ENCODE measurements around the gene TBC1D7.

DNA sequence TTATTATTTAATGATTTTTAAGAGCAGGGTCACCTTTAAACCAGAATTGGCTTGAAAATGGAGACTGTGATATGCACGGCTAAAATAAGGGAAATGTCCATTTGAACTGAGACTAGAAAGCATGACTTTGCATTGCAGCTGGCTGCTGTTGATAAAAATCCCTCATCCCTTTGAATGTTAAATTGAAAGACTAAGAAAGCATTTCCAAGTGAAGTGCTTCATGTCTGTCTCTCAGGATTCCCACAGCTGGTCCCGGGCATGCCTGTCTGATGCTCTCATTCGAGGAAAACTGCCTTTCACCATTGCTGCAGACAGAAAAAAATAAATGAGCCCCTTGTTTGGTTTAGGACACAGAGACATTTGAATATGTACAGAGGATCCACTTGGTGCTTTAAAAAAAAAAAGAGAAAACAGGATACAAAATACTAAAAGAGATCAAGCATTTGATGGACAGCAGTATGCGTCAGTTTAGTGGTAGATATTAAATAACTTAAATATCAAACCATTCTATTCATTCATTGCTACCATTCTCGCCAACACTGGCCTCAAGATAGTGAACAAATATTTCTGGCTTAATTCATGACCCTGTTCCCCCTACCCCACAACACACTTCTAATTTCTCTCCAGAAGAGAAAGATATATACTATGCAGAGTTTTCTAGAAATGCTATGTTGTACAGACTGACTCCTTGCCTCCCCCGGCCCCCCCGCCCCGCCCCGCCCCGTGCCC is 55.0 kb downstream of the TBC1D7 start:
- TF ChIP-seq, protein P1, sequence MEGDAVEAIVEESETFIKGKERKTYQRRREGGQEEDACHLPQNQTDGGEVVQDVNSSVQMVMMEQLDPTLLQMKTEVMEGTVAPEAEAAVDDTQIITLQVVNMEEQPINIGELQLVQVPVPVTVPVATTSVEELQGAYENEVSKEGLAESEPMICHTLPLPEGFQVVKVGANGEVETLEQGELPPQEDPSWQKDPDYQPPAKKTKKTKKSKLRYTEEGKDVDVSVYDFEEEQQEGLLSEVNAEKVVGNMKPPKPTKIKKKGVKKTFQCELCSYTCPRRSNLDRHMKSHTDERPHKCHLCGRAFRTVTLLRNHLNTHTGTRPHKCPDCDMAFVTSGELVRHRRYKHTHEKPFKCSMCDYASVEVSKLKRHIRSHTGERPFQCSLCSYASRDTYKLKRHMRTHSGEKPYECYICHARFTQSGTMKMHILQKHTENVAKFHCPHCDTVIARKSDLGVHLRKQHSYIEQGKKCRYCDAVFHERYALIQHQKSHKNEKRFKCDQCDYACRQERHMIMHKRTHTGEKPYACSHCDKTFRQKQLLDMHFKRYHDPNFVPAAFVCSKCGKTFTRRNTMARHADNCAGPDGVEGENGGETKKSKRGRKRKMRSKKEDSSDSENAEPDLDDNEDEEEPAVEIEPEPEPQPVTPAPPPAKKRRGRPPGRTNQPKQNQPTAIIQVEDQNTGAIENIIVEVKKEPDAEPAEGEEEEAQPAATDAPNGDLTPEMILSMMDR (conservative IDR thresholded peaks at IDR 0.05; ENCODE audit: low read depth, low read length): no peak
- TF ChIP-seq EZH2 (IDR thresholded peaks at IDR 0.05; ENCODE audit: low read length, unreplicated experiment): no peak

Data from PC-3 (cell line).